ENCODE measurements around the gene DIPK1C. TPM values are rescaled to one million over a fixed set of nuclear protein-coding genes. Genes with fewer than 3 reads are reported as not detected.
"Not testable (repeated sequence)": the region's sequence is repeated elsewhere in the genome, so short reads cannot be mapped to it uniquely, and the experiment has no call there.

The DIPK1C gene
- total RNA-seq (6.1 TPM), polyA plus RNA-seq (ENCODE audit: insufficient read depth in 1 of 8, insufficient read length in 8 of 8, low replicate concordance in 1 of 8) (10 to 100 TPM; 11.1 to 18.1 (median 15.0) TPM)
- long read RNA-seq, donor 1, partial matches to known transcripts, result 0 of 4 reads
- long read RNA-seq, donor 1, other reads (novel, unspliced or antisense), result 0 of 4 reads
- long read RNA-seq, donor 2, partial matches to known transcripts, result 0 of 1 reads
- long read RNA-seq, donor 2, other reads (novel, unspliced or antisense), result 0 of 1 reads
- long read RNA-seq, donor 3, partial matches to known transcripts, result 0 of 4 reads
- long read RNA-seq, donor 3, other reads (novel, unspliced or antisense), result 0 of 4 reads
- long read RNA-seq, donor 4, partial matches to known transcripts, result 7 of 11 reads
- long read RNA-seq, donor 4, other reads (novel, unspliced or antisense), result 0 of 11 reads
- long read RNA-seq, donor 5, transcript FAM69C-201 (4 exons, 3,671 nt), result major isoform, 16 of 28 reads
- long read RNA-seq, donor 5, partial matches to known transcripts, result 12 of 28 reads
- long read RNA-seq, donor 5, other reads (novel, unspliced or antisense), result 0 of 28 reads
- long read RNA-seq, donor 6, transcript FAM69C-201 (4 exons, 3,671 nt), result major isoform, 16 of 16 reads
- long read RNA-seq, donor 6, partial matches to known transcripts, result 0 of 16 reads
- long read RNA-seq, donor 6, other reads (novel, unspliced or antisense), result 0 of 16 reads
- long read RNA-seq, donor 7, transcript FAM69C-201 (4 exons, 3,671 nt), result major isoform, 7 of 12 reads
- long read RNA-seq, donor 7, partial matches to known transcripts, result 5 of 12 reads
- long read RNA-seq, donor 7, other reads (novel, unspliced or antisense), result 0 of 12 reads
- long read RNA-seq, donor 8, partial matches to known transcripts, result 0 of 1 reads
- long read RNA-seq, donor 8, other reads (novel, unspliced or antisense), result 0 of 1 reads
- long read RNA-seq, donor 9, transcript FAM69C-201 (4 exons, 3,671 nt), result major isoform, 5 of 5 reads
- long read RNA-seq, donor 9, partial matches to known transcripts, result 0 of 5 reads
- long read RNA-seq, donor 9, other reads (novel, unspliced or antisense), result 0 of 5 reads
- long read RNA-seq, donor 10, transcript FAM69C-201 (4 exons, 3,671 nt), result major isoform, 8 of 8 reads
- long read RNA-seq, donor 10, partial matches to known transcripts, result 0 of 8 reads
- long read RNA-seq, donor 10, other reads (novel, unspliced or antisense), result 0 of 8 reads
- long read RNA-seq, donor 11, partial matches to known transcripts, result 0 of 4 reads
- long read RNA-seq, donor 11, other reads (novel, unspliced or antisense), result 0 of 4 reads

DNA sequence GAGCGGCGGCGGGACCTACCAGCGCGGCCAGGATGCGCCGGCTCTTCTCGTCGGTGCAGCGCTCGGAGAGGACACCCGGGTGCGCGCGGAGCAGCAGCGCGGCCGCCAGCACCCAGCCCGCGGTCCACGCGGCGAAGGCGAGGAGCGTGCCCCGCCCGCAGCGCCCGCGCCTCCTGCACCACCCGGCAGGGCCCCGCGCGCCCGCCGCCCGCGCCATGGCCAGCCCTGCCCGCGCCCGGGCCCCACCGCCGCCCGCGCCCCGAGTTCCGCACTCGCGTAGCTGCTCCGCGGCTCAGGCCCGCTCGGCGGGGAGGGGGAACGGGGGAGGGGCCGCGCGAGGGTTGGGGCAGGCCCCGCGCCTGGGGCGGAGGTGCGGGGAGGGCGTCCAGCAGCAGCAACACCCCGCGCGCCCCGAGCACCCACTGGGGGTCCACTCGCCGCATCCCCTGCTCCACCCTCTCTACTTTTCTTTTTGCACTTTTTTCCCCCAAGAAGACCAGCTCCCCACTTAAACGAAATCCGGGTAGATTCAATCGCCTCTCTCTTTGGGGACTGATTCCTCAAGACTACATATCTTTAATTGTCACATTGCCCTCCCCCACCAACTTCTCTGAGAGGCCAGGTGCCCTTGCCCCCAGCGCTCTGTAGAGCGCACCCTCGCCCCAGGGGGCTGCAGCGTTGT lies at the start of gene DIPK1C:
Gene DIPK1C, minus strand, starts transcription at position 266 of the 682 bp plus-strand sequence. Its CDS starts 49 bp downstream, at position 217.
- no peaks in the 10 kb centered on the region for H3K36me3 ChIP-seq (ENCODE audit: control insufficient read depth, insufficient read depth, low read length)
- peak within 1 kb of the TSS; percentile 58 for H3K4me3 ChIP-seq (ENCODE audit: low read length)
- peak; percentile 44 for DNase-seq
- H3K27ac ChIP-seq (ENCODE audit: low read length), result peak within 1 kb of the TSS; percentile 47
- H3K9me3 ChIP-seq (replicated peaks; ENCODE audit: control insufficient read depth, low read depth, low read length), result no peaks in the 10 kb centered on the region
- peaks cover 64% of the 10 kb centered on the region for H3K27me3 ChIP-seq (ENCODE audit: control insufficient read depth, insufficient read depth, low read length)
- peaks cover 34% of the 10 kb centered on the region for H3K4me1 ChIP-seq (ENCODE audit: control insufficient read depth, insufficient read depth, low read length)
- WGBS (ENCODE audit: insufficient coverage), result under 1% methylated on average over 70 of the region's 76 CpGs

GRCh38 chr18:74506448-74507084 lies 49.5 kb upstream of the DIPK1C start:
- H3K27me3 ChIP-seq (ENCODE audit: control insufficient read depth, insufficient read depth, low read length), result no peaks in the 10 kb centered on the region
- 11% methylated on average over 9 of the region's 11 CpGs for WGBS (ENCODE audit: insufficient coverage)
- H3K9me3 ChIP-seq (replicated peaks; ENCODE audit: control insufficient read depth, low read depth, low read length), result no peaks in the 10 kb centered on the region
- DNase-seq, result peak; percentile 99
- H3K36me3 ChIP-seq (ENCODE audit: control insufficient read depth, insufficient read depth, low read length), result peaks cover 62% of the 10 kb centered on the region
- H3K4me3 ChIP-seq (ENCODE audit: low read length), result no peak overlapping the region
- H3K27ac ChIP-seq (ENCODE audit: low read length), result peak overlapping the region; percentile 94
- peaks cover 19% of the 10 kb centered on the region for H3K4me1 ChIP-seq (ENCODE audit: control insufficient read depth, insufficient read depth, low read length)

DNA sequence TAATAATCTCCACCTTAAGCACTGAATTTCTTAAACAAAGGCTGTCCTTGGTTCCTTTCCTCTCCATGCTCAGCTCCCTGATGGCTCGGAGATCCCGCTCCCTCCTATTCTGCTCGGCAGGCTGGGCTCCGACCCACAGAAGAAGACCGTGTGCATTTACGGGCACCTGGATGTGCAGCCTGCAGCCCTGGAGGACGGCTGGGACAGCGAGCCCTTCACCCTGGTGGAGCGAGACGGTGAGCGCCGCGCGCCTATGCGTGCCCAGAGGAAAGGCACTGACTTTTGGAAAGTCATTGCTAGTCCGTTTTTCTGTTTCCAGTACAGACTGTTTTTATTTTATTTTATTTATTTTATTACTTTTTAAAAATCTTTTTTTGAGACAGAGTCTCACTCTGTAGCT lies 48.7 kb upstream of the DIPK1C start:
- Histone ChIP-seq H3K4me3 (ENCODE audit: low read length) (no peak overlapping the region), H3K27me3 (ENCODE audit: control insufficient read depth, insufficient read depth, low read length) (no peaks in the 10 kb centered on the region), H3K27ac (ENCODE audit: low read length) (peak overlapping the region; percentile 94), H3K4me1 (ENCODE audit: control insufficient read depth, insufficient read depth, low read length) (peaks cover 19% of the 10 kb centered on the region), H3K9me3 (replicated peaks; ENCODE audit: control insufficient read depth, low read depth, low read length) (no peaks in the 10 kb centered on the region), H3K36me3 (ENCODE audit: control insufficient read depth, insufficient read depth, low read length) (peaks cover 65% of the 10 kb centered on the region)
- no peak for DNase-seq
- 55% methylated on average over 6 of the region's 16 CpGs for WGBS (ENCODE audit: insufficient coverage)

DNA sequence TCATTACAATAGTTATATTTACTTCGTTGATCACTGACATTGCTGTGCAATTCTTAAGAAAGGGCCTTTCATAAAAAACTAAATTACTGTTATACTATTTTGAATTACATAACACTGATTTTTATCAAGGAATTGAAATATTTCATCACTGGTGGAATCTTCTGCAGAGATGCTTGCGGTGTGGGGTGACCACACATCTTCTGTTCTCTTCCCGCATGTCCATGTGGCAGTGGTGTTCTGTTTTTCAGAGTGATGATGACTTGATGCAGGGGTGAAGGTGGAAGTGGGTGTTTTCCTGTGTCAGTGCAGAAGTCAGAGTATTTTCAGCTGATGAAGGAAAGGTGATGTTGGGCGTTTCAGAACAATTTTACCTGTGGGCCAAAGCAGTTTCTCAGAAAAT lies 46.0 kb upstream of the DIPK1C start:
- no peaks in the 10 kb centered on the region for H3K27me3 ChIP-seq (ENCODE audit: control insufficient read depth, insufficient read depth, low read length)
- no peak overlapping the region for H3K4me3 ChIP-seq (ENCODE audit: low read length)
- 92% methylated on average over 2 of the region's 4 CpGs for WGBS (ENCODE audit: insufficient coverage)
- H3K36me3 ChIP-seq (ENCODE audit: control insufficient read depth, insufficient read depth, low read length), result peaks cover 46% of the 10 kb centered on the region
- DNase-seq, result no peak
- H3K9me3 ChIP-seq (replicated peaks; ENCODE audit: control insufficient read depth, low read depth, low read length), result no peaks in the 10 kb centered on the region
- H3K4me1 ChIP-seq (ENCODE audit: control insufficient read depth, insufficient read depth, low read length), result peaks cover 27% of the 10 kb centered on the region
- no peak overlapping the region for H3K27ac ChIP-seq (ENCODE audit: low read length)

DNA sequence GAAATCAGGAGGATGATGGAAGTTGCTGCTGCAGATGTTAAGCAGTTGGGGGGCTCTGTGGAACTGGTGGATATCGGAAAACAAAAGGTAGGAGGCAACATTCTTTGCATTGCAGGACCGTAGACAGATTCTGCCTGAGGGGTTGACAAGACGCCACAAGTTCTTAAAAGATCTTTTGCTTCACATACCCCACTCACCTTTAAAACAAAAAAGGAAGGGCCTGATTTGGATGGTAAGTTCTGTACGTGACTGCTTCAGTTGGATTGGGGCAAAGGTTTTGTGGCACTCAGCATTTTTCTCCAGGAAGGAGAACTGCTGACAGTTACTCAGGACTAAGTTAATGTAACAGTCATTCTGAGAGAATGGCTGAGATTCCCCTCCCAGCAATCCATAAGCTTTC lies 44.3 kb upstream of the DIPK1C start:
- H3K4me1 ChIP-seq (ENCODE audit: control insufficient read depth, insufficient read depth, low read length), result peaks cover 31% of the 10 kb centered on the region
- peaks cover 30% of the 10 kb centered on the region for H3K36me3 ChIP-seq (ENCODE audit: control insufficient read depth, insufficient read depth, low read length)
- H3K4me3 ChIP-seq (ENCODE audit: low read length), result no peak overlapping the region
- H3K9me3 ChIP-seq (replicated peaks; ENCODE audit: control insufficient read depth, low read depth, low read length), result no peaks in the 10 kb centered on the region
- H3K27me3 ChIP-seq (ENCODE audit: control insufficient read depth, insufficient read depth, low read length), result no peaks in the 10 kb centered on the region
- peak; percentile 48 for DNase-seq
- H3K27ac ChIP-seq (ENCODE audit: low read length), result no peak overlapping the region
- WGBS (ENCODE audit: insufficient coverage), result no CpG with 5 or more reads among the region's 4 CpGs

DNA sequence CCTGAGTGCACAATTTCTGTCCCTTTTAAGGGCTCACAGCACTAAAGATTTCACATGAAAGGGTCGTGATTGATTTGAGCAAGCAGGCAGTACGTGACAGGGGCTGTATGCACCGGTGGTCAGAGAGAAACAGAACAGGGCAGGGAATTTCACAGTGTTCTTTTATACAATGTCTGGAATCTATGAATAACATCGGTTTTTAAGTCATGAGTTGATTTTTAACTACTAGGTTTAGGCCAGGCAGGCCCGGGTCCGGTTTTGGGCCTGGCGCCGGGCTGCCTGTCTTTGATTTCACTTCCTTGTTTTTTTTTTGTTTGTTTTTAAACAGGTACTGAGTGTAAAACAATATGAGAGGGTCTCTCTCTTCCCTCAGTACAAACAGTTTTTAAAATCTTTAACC lies 43.7 kb upstream of the DIPK1C start:
- Histone ChIP-seq H3K36me3 (ENCODE audit: control insufficient read depth, insufficient read depth, low read length) (peaks cover 28% of the 10 kb centered on the region), H3K4me1 (ENCODE audit: control insufficient read depth, insufficient read depth, low read length) (peaks cover 26% of the 10 kb centered on the region)
- H3K27me3 ChIP-seq (ENCODE audit: control insufficient read depth, insufficient read depth, low read length); H3K4me3 ChIP-seq (ENCODE audit: low read length); H3K27ac ChIP-seq (ENCODE audit: low read length); DNase-seq; H3K9me3 ChIP-seq (replicated peaks; ENCODE audit: control insufficient read depth, low read depth, low read length): not testable (repeated sequence)
- 88% methylated on average over 4 of the region's 8 CpGs for WGBS (ENCODE audit: insufficient coverage)

DNA sequence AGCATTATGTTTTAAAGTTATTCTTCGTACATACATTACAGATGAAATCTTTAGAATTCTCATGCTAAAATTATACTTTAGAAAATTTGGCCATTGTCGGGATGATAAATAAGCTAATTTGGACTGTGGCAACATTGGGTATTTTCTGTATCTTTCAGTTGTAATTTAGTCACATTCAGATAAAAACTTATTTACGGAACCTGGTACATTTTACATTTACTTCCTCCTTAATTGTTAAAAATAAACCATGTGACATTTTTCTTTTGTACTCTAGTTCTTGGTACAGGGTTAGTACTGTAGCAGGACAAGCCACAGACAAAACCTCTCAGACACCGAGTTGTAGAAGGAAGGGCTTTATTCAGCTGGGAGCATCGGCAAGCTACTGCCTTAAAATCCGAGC lies 43.3 kb upstream of the DIPK1C start:
- H3K9me3 ChIP-seq (replicated peaks; ENCODE audit: control insufficient read depth, low read depth, low read length), result no peaks in the 10 kb centered on the region
- H3K36me3 ChIP-seq (ENCODE audit: control insufficient read depth, insufficient read depth, low read length), result peaks cover 28% of the 10 kb centered on the region
- no peak overlapping the region for H3K4me3 ChIP-seq (ENCODE audit: low read length)
- H3K27me3 ChIP-seq (ENCODE audit: control insufficient read depth, insufficient read depth, low read length), result no peaks in the 10 kb centered on the region
- DNase-seq, result no peak
- no CpG with 5 or more reads among the region's 6 CpGs for WGBS (ENCODE audit: insufficient coverage)
- no peak overlapping the region for H3K27ac ChIP-seq (ENCODE audit: low read length)
- H3K4me1 ChIP-seq (ENCODE audit: control insufficient read depth, insufficient read depth, low read length), result peaks cover 24% of the 10 kb centered on the region

DNA sequence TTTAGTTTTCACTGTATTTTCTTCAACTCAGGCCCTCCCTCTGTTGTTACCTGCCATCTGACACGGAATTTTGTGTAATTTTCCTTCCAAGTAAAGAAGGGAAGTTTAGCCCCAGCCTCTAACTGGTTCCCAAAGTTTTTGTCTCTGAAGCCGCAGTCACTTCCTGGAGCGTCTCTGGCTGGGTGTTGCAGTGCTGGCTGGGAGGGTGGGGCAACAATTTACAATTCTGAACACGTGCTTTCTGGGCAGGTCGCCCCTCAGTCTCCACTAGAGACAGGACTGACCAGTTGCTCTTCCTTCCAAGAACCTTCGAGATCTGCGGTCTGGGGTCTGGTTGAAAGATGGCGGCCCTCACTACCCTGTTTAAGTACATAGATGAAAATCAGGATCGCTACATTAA lies 42.5 kb upstream of the DIPK1C start:
- Histone ChIP-seq H3K27me3 (ENCODE audit: control insufficient read depth, insufficient read depth, low read length) (no peaks in the 10 kb centered on the region), H3K36me3 (ENCODE audit: control insufficient read depth, insufficient read depth, low read length) (peaks cover 26% of the 10 kb centered on the region), H3K4me3 (ENCODE audit: low read length) (no peak overlapping the region), H3K9me3 (replicated peaks; ENCODE audit: control insufficient read depth, low read depth, low read length) (no peaks in the 10 kb centered on the region), H3K27ac (ENCODE audit: low read length) (peak overlapping the region; percentile 88), H3K4me1 (ENCODE audit: control insufficient read depth, insufficient read depth, low read length) (peaks cover 24% of the 10 kb centered on the region)
- WGBS (ENCODE audit: insufficient coverage), result 40% methylated on average over 3 of the region's 9 CpGs
- DNase-seq, result peak; percentile 92
